Stimulated activated CD4-positive, alpha-beta T cell treated with anti-CD3 and anti-CD28 coated beads, Interleukin-1b, Interleukin-23, amount 100 ng/mL, for 1 hour (primary cell): ENCODE data around the gene LY6G6F.
A peak's percentile ranks its signal among the peaks of the same experiment; 100 is the strongest.

Experiments used
- DNase-seq, 2 donors: peaks; one replicate each; pipeline ENCODE4 v3.0.0-alpha.2; 2020; ENCODE audit warnings: low read depth in 2 of 2

LY6G6F gene

DNA sequence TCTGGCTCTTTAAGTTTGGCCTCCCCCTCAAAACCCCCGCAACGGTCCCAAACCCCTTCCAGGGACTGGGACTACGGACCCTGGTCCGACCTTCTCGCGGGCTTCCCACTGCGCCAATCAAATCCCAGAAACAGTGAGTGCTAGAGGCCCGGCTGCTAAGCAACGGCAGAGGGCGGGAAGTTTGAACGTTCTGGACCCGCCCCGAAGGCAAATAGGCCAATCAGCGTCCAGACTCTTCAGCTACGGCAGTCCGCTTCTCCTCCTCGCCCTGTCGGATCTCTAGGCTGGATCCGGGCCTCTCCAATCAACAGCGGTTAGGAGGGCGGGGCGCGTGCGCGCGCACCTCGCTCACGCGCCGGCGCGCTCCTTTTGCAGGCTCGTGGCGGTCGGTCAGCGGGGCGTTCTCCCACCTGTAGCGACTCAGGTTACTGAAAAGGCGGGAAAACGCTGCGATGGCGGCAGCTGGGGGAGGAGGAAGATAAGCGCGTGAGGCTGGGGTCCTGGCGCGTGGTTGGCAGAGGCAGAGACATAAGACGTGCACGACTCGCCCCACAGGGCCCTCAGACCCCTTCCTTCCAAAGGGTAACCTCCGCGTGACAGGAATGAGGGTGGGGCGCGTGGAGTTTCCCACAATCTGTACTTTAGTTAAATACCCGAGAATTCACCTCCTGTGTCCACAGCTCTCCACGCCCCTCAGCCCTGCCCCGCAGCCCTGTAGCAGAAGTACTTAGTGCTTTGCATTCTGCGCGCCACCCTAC is 33.2 kb downstream of the LY6G6F start, which contains the start of gene MSH5:
MSH5 (plus strand) TSS at position 367 of the 758 bp plus-strand sequence. CDS start 462 bp downstream, outside the sequence.
- peak; percentile 87 to 88 for DNase-seq

DNA sequence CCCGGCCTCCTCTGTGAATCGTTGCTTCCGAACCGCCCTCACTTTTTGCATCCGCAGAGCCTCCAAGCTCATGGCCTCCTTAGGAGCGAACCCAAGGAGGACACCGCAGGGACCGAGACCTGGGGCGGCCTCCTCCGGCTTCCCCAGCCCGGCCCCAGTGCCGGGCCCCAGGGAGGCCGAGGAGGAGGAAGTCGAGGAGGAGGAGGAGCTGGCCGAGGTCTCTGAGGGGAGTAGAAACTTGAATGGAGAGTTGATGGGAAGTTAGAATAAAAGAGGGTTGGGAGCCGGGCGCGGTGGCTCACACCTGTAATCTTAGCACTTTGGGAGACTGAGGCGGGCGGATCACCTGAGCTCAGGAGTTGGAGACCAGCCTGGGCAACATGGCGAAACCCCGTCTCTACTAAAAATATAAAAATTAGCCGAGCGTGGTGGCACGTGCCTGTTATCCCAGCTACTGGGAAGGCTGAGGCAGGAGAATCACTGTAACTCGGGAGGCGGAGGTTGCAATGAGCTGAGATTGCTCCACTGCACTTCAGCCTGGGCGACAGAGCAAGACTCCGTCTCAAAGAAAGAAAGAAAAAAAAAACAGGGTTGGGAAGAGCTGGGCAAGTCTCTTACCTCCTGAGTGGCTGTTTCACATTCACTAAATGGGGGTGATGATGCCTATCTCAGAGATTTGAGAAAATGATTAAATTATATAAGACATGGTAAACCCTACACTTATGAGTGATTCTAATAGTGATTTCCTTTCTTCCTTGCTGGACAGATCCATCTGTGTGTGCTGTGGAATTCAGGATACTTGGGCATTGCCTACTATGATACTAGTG is 33.9 kb downstream of the LY6G6F start:
- no peak for DNase-seq

DNA sequence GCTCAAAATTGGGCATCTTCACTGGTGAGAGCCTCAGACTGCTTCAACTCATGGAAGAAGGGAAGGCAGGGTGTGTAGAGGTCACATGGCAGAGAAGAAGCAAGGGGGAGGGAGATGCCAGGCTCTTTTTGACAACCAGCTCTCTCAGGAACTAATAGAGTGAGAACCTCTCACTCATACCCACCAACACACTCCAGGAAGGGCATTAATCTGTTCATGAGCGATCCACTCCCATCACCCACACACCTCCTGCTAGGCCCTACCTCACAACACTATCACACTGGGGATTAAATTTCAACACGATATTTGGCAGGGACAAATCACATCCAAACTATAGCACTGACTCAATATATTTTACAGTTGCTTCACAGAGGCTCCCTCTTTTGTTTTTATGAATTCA is 35.1 kb downstream of the LY6G6F start:
- no peak for DNase-seq

DNA sequence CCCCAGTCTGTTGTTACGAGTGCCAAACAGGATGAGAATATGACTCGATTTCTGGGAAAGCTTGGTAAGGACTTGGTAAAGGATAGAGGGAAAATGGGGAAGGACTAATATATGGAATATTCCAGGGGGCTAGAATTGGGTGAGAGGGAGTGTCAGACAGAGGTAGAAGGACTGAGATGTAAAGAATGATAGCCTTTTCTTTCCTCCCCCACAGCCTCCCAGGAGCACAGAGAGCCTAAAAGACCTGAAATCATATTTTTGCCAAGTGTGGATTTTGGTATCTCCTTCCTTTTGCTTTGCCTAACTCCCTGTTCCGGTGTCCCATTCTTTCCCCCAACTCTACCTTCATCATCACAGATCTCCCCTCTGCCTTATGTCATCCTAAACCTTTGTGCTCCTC is 36.2 kb downstream of the LY6G6F start:
- no peak for DNase-seq

DNA sequence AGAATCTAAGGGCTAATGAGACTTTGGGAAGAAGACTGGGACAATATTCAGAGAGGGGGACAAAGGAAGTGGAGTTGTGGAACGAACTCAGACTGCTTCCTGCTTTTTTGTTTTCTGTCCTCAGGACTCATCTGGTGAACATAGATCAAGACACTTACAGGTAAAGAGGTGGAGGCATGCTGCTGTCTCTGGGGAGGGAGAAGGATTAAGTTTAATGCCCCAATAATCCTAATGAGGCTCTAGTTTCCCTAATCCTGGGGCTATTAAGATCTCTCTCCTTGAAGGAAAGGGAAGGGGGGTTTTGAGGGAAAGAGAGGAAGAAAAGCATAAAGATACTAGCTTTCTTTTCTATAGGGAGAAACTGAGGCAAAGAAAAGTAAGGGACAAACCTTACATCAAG is 37.8 kb downstream of the LY6G6F start:
- DNase-seq, result no peak

DNA sequence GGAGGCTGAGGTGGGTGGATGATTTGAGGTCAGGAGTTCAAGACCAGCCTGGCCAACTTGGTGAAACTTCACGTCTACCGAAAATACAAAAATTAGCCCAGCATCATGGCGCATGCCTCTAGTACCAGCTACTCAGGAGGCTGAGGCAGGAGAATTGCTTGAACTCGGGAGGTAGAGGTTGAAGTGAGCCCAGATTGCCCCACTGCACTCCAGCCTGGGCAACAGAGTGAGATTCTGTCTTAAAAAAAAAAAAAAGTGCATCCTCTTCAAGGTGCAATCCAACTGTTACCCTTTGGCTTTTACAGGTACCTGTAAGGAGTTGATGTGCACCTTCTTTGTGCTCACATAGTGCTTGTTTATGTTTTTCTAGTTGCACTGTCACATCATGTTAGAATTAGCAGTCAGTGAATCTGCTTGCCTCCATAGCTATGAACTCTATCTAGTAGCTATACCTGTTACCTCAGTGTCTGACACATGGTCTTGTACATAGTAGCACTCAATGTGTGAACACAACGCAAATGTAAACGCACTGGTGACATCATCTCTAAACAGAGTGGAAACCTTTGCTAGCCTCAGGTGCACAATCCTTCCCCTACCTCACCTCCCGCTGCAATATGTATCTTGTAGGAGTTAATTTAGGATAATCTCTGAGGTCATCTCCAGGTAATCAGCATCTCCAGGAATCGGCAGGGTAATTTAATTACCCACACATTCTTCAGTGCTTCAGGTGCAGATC is 42.8 kb downstream of the LY6G6F start:
- no peak for DNase-seq

DNA sequence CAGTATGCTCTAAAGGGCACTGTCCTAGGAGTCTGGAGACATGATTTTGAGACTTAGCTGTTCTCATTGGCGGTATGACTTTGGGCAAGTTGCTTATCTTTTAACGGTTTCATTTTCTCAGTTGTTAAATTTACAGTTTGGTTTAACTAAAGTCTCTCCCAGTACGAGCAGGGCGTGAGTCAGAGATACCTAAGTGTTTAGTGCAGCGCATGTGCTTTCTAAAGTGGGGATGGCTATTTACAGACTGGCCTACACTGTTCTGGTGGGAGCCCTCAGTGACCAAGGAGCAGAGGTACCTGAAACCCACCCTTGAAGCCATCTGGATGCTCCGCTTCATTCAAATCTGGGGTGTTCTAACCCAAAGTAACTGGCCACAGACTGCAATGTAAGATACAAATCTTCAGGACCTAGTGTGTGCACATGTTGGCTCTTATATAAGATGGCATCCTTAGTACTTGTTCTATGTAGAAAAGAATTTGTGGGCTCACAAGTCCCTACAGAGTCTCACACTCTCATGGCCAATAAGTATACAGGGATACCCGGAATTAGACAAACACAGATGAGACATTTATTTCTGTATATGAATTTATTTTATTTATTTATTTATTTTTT is 43.9 kb downstream of the LY6G6F start:
- no peak for DNase-seq

DNA sequence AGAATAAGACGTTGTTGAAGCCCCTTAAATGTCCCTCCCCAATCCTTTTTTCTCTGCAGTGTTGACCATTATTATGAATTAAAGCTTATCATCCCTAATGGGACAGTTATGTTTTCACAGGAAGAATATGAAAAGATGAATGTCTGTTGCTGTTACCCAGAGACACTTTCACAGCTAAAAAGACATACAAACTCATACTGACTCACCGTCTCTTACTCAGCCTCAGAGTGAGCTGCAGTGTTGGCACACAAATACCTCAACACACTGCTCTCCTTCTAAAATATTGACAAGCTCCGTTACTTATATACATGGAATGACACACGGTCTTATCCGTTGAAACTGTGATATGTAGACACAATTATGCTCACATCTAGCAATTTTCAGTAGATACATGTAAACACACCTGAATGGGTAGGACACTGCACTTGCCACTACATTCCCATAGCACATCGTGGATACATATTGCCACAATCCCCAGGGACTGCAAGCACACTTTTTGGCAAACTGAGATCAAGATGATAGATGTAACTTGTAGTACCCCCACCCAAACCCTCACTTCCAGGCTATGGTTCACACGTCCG is 46.2 kb downstream of the LY6G6F start:
- no peak for DNase-seq

DNA sequence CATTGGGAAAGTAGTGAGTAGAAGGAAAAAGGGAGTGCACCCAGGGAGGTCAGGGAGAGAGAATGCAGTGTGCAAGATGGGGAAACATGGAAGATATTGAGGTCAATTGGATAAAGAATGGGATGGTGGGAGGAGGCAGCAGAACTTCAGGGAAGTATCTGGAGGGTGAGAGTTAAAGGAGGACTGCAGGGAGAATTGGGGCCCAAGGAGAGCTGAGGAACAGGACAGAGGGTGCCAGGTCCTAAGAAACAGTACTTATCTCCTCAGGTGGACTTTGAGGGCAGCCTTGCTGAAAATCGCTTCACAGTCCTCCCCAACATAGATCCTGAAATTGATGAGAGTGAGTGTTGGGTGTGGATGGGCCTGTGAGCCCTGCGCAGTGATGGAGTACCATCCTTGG is 51.6 kb downstream of the LY6G6F start:
- DNase-seq, result no peak
